GM21576 (cell line): ENCODE data around the gene OR5K1.
A peak's percentile ranks its signal among the peaks of the same experiment; 100 is the strongest.

Experiments used
- ATAC-seq: cut with Tn5 transposase; IDR thresholded peaks from one replicate; pipeline ENCODE4 v1.9.1; 2021; ENCODE audit warnings: mild to moderate bottlenecking, moderate library complexity; ENCODE audit not compliant: unreplicated experiment

OR5K1 gene

DNA sequence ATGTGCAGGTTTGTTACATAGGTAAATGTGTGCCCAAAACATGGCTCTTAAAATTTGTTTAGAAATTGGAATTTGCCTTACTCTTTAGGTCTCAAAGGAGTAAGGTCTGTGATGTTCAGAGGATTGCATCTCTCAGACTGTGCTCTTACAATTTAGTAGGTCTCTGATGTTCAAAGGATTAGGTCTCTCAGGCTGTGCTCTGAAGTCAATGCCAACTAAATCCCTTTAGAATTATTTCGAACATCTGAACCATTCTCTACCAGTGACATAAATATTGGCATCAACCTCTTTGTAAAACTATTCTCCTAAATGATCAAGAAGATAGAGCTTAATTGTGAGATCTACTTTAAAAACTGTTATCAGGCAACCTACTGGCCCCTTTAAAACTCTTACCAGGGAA lies at the start of gene OR5K1:
Gene OR5K1, plus strand, starts transcription at position 301 of the 400 bp plus-strand sequence. CDS start 6,376 bp downstream, outside the sequence.
- no peak for ATAC-seq

DNA sequence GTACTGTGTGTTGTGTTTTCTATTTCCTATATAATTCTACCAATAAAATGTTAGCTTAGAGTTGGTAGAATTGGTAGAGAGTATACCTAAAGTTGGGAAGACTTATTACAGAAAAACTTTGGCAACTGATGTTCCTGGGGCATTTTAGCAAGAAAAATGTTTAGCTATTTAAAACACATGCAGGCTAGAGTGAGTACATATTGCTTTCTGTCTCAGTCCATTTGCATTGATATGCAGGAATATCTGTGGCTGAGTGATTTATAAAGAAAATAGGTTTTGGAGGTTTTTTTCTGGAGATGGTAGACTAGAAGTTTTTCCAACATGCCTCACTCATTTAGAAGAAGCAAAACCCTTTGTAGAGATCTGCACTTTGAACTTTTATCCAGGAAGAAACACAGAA lies 30.4 kb upstream of the OR5K1 start:
- ATAC-seq, result no peak

DNA sequence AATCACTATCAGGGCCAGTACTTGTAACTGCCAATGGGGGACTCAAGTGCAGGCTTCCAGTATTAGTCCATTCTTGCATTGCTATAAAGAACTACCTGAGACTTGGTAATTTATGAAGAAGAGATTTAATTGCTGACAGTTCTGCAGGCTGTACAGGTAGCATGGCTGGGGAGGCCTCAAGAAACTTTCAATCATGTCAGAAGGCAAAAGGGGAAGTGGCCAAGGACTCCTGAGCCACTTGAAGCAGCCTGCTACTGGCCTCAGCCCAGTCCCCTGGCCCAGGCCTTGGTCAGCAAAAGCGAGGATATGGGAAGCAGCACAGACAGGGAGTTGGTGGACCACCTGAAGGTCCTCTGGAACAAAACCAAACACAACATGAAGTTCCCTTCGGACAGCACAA lies 29.2 kb upstream of the OR5K1 start:
- no peak for ATAC-seq

DNA sequence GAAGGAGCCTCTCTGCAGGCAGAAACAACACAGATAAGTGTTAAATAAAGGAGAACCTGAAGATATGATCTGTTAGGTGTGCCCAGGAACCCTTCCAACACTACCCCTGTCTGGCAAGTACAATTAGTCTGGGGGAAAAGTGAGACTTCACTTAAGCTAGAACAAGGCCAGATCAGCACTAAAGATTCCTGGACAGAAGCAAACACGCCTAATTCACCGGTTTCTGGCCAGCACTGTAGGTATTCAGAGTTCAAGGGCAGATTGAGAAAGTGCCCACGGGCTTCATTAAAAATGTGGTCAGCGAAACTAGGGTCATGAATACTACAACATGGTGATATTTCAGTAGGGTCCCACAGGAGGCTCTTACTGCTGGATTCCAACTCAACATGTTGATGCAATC lies 28.6 kb upstream of the OR5K1 start:
- ATAC-seq, result no peak

DNA sequence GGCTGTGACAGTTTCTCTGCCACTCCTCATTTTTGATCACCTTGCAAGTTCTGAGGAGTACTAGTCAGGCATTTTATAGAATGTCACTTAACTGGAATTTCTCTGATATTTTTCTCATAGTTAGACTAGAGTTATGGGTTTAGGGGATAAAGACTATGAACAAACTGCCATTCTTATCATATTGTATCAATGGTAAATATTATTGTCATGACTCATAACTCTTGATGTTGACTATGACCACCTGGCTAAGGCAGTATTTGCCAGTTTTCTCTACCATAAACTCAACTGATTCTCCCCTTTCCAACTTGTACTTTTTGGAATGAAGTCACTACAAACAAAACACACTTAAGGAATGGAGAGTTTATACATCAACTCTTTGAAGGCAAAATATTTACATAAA lies 22.7 kb upstream of the OR5K1 start:
- ATAC-seq, result no peak

- ATAC-seq, result peak; percentile 95
Observed at GRCh38 chr3:98445949-98446406, 17.0 kb upstream of the OR5K1 start.

GRCh38 chr3:98449606-98450193 lies 13.3 kb upstream of the OR5K1 start:
- ATAC-seq, result no peak

GRCh38 chr3:98450372-98450771 lies 12.6 kb upstream of the OR5K1 start:
- ATAC-seq, result no peak

GRCh38 chr3:98453827-98454226 lies 9.2 kb upstream of the OR5K1 start:
- ATAC-seq, result no peak

GRCh38 chr3:98454929-98455328 lies 8.1 kb upstream of the OR5K1 start:
- ATAC-seq, result no peak

- no peak for ATAC-seq
Observed at GRCh38 chr3:98457543-98457942, 5.5 kb upstream of the OR5K1 start.

GRCh38 chr3:98460220-98460619 lies 2.8 kb upstream of the OR5K1 start:
- ATAC-seq, result peak; percentile 56

DNA sequence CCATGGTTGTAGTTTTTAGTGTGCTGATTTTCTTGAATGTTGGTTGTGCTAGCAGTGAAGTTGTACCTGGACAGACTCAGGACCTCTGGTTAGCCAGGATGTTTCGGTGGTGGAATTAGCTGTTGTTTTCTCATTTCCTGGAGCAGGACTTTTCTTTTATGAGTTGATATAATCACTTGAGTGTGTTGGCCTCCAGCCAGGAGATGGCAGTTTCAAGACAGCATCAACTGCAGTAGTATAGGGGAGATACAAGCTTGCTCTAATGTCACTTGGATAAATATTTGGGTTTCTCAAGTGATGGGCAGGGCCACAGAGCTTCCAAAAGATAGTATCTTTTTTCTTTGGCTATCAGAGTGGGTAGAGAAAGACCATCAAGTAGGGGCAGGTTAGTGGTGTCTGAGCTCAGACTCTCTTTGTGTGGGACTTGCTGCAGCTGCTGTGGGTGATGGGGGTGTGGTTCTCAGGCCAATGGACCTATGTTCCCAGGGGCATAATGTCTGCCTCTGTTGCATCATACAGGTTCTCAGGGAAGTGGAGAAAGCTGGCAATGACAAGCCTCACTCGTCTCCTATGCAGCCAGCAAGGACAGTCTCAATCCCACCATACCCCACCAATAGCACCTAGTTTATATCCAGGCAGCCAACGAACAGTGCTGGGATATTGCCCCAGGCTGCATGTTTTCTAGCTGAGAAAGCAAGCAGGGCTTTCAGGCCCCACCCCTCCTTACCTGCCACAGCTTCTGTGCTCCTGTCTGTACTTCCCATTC lies 19.9 kb downstream of the OR5K1 start:
- ATAC-seq, result no peak

DNA sequence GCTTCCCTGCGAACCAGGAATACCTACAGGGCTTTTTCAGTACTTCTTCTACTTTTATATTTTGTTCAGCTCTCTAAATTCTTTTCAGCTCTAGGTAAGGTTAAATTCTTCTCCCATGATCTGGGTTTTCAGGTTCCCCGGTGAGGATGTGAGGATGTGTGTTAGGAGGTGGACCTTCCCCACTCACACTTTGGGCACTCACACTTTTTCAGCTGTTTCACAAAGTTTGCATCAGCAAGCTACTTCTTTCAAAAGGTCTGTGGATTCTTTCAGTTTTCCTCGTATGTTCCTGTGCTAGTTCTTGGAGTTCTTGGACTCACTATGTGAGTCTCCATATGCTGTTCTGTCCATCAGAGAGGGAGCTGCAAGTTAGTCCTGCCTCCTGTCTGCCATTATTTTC lies 20.6 kb downstream of the OR5K1 start:
- no peak for ATAC-seq

DNA sequence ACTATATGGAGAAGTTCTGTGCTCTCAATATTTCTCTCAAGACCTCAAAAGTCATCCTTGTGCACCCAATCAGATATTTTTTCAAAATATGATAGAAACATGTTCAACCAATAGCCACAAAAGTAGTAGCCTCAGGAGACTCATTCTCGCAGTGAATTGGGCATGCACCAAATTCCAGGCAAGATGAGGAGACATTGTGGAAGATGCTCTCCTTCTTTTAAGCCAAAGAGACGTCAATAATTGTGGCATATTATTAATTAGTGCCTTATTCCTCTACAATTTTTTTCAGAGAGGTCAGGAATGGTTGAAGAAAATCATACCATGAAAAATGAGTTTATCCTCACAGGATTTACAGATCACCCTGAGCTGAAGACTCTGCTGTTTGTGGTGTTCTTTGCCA lies 34.4 kb downstream of the OR5K1 start, which contains the start of gene OR5K2:
Gene OR5K2, plus strand, starts transcription at position 301 of the 400 bp plus-strand sequence. Its CDS starts 0 bp downstream, at position 301.
- ATAC-seq, result no peak

- ATAC-seq, result no peak
Observed at GRCh38 chr3:98500019-98500418, 37.0 kb downstream of the OR5K1 start.

- no peak for ATAC-seq
Observed at GRCh38 chr3:98501270-98501669, 38.3 kb downstream of the OR5K1 start.

DNA sequence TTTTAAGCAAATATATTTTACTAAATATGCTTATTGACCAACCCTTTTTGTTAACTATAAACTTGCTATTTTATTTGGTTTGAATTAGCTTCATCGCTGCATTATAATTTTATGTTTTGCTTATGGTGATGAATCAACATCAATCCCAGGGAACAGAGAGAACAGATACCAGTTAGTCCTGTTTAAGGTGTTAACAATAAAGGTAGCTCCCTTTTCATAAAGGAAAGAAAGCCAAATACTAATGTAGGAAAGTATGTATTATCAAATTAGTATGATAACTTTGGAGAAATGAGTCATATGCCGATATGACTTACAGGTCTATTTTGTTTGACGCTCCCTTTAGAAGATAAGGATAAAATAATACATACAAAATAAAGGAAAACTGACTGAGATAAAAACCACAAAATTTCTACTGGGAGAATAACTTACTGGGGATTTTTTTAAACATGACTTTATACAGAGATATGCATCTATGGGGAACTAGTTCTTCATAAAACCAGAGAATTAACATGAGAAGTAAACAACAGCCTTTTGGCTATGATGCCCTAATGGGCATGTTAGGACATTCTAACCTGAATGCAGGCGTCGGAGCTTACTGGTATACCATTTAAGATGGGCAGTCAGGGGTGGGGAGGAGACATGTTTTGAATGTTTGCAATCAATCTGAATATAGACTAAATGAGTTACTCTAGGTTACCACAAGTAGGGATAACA lies 39.0 kb downstream of the OR5K1 start:
- ATAC-seq, result no peak

DNA sequence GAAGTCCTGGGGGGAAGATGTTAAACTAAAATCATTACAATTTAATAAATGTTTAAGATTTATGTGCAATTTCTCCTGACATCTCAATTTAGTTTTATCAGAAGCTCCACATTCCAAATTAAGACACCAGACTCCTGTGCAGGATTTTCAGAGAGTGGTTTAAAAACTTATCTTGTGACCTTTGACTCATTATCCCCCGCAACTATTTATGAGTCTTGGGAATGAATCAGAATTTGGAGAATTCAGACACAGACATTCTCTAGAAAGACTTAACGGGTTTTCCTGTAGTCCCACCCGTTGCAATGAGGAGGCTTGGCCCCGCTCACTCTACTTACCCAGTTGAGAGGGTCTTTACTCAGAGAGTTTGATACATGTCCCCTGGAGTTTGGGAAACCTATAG lies 41.5 kb downstream of the OR5K1 start:
- ATAC-seq, result no peak

- ATAC-seq, result no peak
Observed at GRCh38 chr3:98508582-98508981, 45.6 kb downstream of the OR5K1 start.

DNA sequence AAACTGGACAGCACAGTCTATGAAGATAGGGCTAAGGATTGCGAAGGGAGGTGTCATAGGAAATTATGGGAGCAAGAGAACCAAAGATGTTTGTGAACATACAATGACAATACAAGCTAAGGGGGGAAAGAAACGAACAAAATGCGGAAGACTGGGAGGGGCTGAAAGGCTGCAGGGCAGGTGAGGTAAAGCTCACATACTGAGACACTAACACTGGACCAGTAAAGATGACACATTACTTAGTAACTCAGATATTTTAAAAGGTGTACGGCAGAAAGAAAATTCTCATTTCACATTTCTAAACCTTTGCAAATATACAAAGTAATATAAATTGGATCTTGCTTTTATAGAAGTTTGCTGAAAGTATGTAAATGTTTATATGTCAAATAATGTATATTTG lies 49.6 kb downstream of the OR5K1 start:
- no peak for ATAC-seq

- no peak for ATAC-seq
Observed at GRCh38 chr3:98513091-98513511, 50.1 kb downstream of the OR5K1 start.
